PC-3 (cell line): ENCODE measurements around the gene ORC6.

ENCODE experiments used
- CTCF ChIP-seq: fragments of 300-600 bp; sonication (generic); conservative IDR thresholded peaks from 2 replicates; pipeline ENCODE4 v1.5.1; 2017; ENCODE audit warnings: antibody characterized with exemption, low read depth, mild to moderate bottlenecking, low read length
- EZH2 ChIP-seq: fragments of 300-600 bp; sonication (generic); IDR thresholded peaks from one replicate; pipeline ENCODE4 v1.6.1; 2017; ENCODE audit warnings: antibody characterized with exemption, mild to moderate bottlenecking, low read length; ENCODE audit not compliant: unreplicated experiment

GRCh38 chr16:46649588-46650253 lies 39.7 kb upstream of the ORC6 start:
- no peak for TF ChIP-seq CTCF
- TF ChIP-seq EZH2: no peak
